Ovary (tissue), 9 donors: ENCODE measurements around the gene MYADML2. TPM values are rescaled to one million over a fixed set of nuclear protein-coding genes. Genes with fewer than 3 reads are reported as not detected.

ENCODE experiments used
- DNase-seq, 5 donors: peaks; one replicate each; pipeline ENCODE4 v3.0.0-alpha.2; 2019 to 2020
- H3K27ac ChIP-seq, 2 donors: fragments of 200-600 bp; one replicate each; pipeline versions ENCODE4 v1.5.1 to v1.8.0; 2019 to 2022
- H3K27me3 ChIP-seq: fragments of 200-600 bp; one replicate; pipeline ENCODE4 v1.8.0; 2022
- H3K36me3 ChIP-seq: fragments of 200-600 bp; sonication (generic); one replicate; pipeline ENCODE4 v1.5.1; 2019
- H3K4me1 ChIP-seq: one replicate; pipeline ENCODE4 v1.8.1; 2013; ENCODE audit warnings: mild to moderate bottlenecking, moderate library complexity; ENCODE audit not compliant: insufficient read depth
- H3K4me3 ChIP-seq: fragments of 200-600 bp; sonication (generic); one replicate; pipeline ENCODE4 v1.5.1; 2017
- H3K9me3 ChIP-seq, 2 donors: fragments of 200-600 bp in 1 of 2; sonication (generic) in 1 of 2; one replicate each; pipeline versions ENCODE4 v1.5.1 to v1.8.1; 2013 to 2019; ENCODE audit warnings: mild to moderate bottlenecking in 1 of 2, moderate library complexity in 1 of 2
- CTCF ChIP-seq, 3 donors: fragments of 450-650 bp in 2 of 3; fragments of 200-600 bp in 1 of 3; IDR thresholded peaks; one replicate each; pipeline versions ENCODE4 v1.5.1 to v1.8.0; 2016 to 2022; ENCODE audit warnings: antibody characterized with exemption in 3 of 3, mild to moderate bottlenecking in 1 of 3
- EP300 ChIP-seq: sonication (generic); formaldehyde crosslinking; IDR thresholded peaks from one replicate; pipeline ENCODE4 v1.6.1; 2017; ENCODE audit warnings: antibody characterized with exemption
- POLR2A ChIP-seq: fragments of 450-650 bp; IDR thresholded peaks from one replicate; pipeline ENCODE4 v1.6.1; 2017; ENCODE audit warnings: antibody characterized with exemption, mild to moderate bottlenecking, moderate library complexity
- WGBS, 3 donors: extraction: QIAGEN DNeasy Blood & Tissue Kit in 1 of 3; methylation state at CpG; one replicate each; pipeline versions ENCODE4 v1.1.5 to v1.1.7; 2013 to 2017; 5-methylcytosine and 5-hydroxymethylcytosine counted together
- intact Hi-C, 4 donors: fragments of 100-400 bp; cut with DNase I; formaldehyde crosslinking; loops; one replicate each; pipeline versions ENCODE4 v1.11.0 to v1.15.1; 2022 to 2023
- polyA plus RNA-seq, 2 donors: library from polyadenylated mRNA; stranded (reverse); fragments of 200-250 nt in 1 of 2; fragments of 350-450 nt in 1 of 2; fragmentation: Illumina TruSeq in 1 of 2; extraction: RNeasy Lipid Tissue Mini Kit (QIAGEN cat#74804) in 1 of 2; gene quantifications; one replicate each; pipeline ENCODE4 v1.2.3, GENCODE V29; 2013 to 2014
- total RNA-seq, 7 donors: library from RNA; depleted of rRNA in 2 of 7; stranded (reverse); fragments of >200 nt in 2 of 7; fragmentation: NEBNext Ultra II Directional in 3 of 7; extraction: Animal tissue kit (Norgen Biotek cat#: 25700) in 3 of 7; gene quantifications; one replicate each; pipeline versions ENCODE4 v1.1.0 to v1.2.4, GENCODE V29; 2016 to 2023
- donor health status: DM: no; HTN: no; CAD: no; lungs with moderate emphysema.
- donor health status: DM: no; HTN: no; CAD: no.
- donor health status: Bipolar disorder and iron deficiency.
- donor health status: DM: yes; HTN: yes; CAD: no.
- donor health status: DM: no; HTN: no; CAD: no.
- donor health status: DM: yes; HTN: yes; CAD: no.

The MYADML2 gene
- total and polyA plus RNA-seq, 9 donors: not detected

- Histone ChIP-seq H3K4me1 (peaks cover 2% of the 10 kb centered on the region), H3K36me3 (no peaks in the 10 kb centered on the region), H3K4me3 (no peak overlapping the region), H3K27ac (no peak overlapping the region), H3K27me3 (no peaks in the 10 kb centered on the region), H3K9me3 (no peaks in the 10 kb centered on the region)
- WGBS, 3 donors: 41 to 46% (median 42%) methylated on average over 21 of the region's 21 CpGs
- no peak for DNase-seq
- intact Hi-C loops: no loop called here
- no peak for TF ChIP-seq CTCF (IDR thresholded peaks at IDR 0.05)
- TF ChIP-seq POLR2A: no peak
- no peak for TF ChIP-seq EP300
Observed at GRCh38 chr17:81901167-81902022, 45.6 kb downstream of the MYADML2 start.

DNA sequence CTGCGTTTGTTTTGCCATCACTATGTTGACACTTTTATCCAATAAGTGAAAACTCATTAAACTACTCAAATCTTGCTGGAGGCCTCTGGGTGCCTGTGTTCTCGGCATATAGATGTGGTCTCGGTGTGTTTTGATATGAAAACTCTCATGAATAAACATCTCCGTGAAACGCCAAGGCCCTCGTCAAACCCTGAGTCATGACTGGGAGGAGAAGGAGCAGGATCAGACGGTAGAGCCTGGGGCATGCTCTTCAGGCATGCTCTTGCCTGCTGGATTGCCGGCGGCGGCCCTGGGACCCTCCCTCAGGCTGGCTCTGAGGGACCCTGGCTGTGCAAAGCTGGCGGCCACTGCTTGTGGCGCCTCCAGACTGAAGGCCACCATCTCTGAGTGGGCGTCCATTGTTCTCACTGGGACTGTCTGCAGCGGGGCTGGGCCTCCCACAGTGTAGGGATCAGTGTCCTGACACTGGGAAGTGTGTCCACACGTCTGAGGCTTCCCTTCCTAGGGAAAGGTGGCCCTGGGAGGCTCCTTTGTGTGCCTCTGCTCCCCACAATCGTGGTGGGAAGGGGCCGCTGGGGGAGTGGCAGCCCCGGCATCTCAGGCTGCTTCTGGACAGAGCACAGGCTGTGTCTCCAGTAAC is 46.7 kb downstream of the MYADML2 start:
- WGBS, 3 donors: 62 to 74% (median 68%) methylated on average over 16 to 18 of the region's 18 CpGs
- no peaks in the 10 kb centered on the region for H3K36me3 ChIP-seq
- no peak overlapping the region for H3K27ac ChIP-seq
- no peak for DNase-seq
- no peak overlapping the region for H3K4me3 ChIP-seq
- peaks cover 2% of the 10 kb centered on the region for H3K4me1 ChIP-seq
- no peak for TF ChIP-seq POLR2A
- TF ChIP-seq CTCF (IDR thresholded peaks at IDR 0.05): no peak
- no peak for TF ChIP-seq EP300
- intact Hi-C loops: no loop called here
- H3K9me3 ChIP-seq: no peaks in the 10 kb centered on the region
- no peaks in the 10 kb centered on the region for H3K27me3 ChIP-seq

DNA sequence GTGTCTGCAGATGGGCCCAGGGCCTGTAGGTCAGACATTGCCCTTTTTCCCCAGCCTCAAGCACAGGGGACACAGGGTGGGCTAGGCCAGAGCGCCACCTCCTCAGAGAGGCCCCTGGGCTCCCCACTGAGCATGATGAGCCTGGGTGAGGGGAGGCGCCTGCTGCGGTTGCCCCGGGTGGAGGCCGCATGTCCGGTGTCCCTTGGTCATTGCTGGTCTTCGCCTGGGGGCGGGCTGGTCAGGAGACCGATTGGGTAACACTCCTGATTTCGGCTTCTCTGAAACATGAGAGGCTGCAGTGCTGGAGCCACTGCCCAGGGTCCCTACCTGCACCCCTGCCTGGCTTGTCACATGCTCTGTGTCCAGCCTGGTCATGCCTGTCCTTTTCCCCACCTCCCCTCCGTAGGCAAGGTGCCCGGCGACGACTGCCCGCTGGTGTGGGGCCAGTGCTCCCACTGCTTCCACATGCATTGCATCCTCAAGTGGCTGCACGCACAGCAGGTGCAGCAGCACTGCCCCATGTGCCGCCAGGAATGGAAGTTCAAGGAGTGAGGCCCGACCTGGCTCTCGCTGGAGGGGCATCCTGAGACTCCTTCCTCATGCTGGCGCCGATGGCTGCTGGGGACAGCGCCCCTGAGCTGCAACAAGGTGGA is 47.4 kb downstream of the MYADML2 start:
- H3K36me3 ChIP-seq: no peaks in the 10 kb centered on the region
- TF ChIP-seq CTCF (IDR thresholded peaks at IDR 0.05) (no peak), EP300 (no peak), POLR2A (no peak)
- H3K4me1 ChIP-seq: peaks cover 2% of the 10 kb centered on the region
- DNase-seq: no peak
- H3K4me3 ChIP-seq: no peak overlapping the region
- intact Hi-C loops: no loop called here
- no peaks in the 10 kb centered on the region for H3K9me3 ChIP-seq
- WGBS, 3 donors: 86 to 88% (median 87%) methylated on average over 19 to 22 of the region's 22 CpGs
- no peaks in the 10 kb centered on the region for H3K27me3 ChIP-seq
- no peak overlapping the region for H3K27ac ChIP-seq

DNA sequence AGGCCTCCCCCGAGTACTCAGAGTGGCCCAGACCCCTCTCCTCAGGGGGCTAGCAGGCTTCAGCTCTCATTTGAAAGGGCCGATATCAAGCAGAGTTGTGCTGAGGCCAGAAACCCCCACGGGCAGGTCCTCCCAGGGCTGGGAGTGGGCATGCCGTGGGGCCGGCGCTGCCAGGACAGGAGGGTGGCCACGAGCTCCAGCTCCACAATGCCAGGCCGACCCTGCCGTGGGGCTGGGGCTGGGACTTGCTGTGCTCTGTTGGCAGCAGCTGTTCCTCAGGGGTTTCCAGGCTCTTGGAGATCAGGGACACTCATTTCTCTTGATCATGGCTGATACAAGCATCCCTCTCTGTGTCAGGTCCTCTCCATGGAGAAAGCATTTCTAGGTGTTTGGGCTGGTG is 48.1 kb downstream of the MYADML2 start:
- intact Hi-C loops: no loop called here
- Histone ChIP-seq H3K4me3 (no peak overlapping the region), H3K27ac (no peak overlapping the region), H3K9me3 (no peaks in the 10 kb centered on the region), H3K27me3 (no peaks in the 10 kb centered on the region), H3K36me3 (no peaks in the 10 kb centered on the region), H3K4me1 (peaks cover 2% of the 10 kb centered on the region)
- TF ChIP-seq CTCF (IDR thresholded peaks at IDR 0.05): no peak
- no peak for TF ChIP-seq POLR2A
- no peak for TF ChIP-seq EP300
- WGBS, 3 donors: 80 to 89% (median 86%) methylated on average over 9 of the region's 9 CpGs
- no peak for DNase-seq
